ENCODE data around the gene SHB.

Gene SHB

GRCh38 chr9:37918665-37919170 is 150.3 kb downstream of the SHB start:
- no peak overlapping the region for H2BK120ac ChIP-seq (ENCODE audit: low read depth, low read length)
- no peaks in the 10 kb centered on the region for H3K79me2 ChIP-seq (ENCODE audit: control insufficient read depth, insufficient read depth, low read length)
- peaks cover 4% of the 10 kb centered on the region for H3K79me1 ChIP-seq (ENCODE audit: low read length)
- H3K4me3 ChIP-seq (ENCODE audit: low read length): no peak overlapping the region
- no peak overlapping the region for H3K18ac ChIP-seq (ENCODE audit: low read length)
- H2BK5ac ChIP-seq (ENCODE audit: low read length): no peak overlapping the region
- no peak overlapping the region for H4K8ac ChIP-seq (ENCODE audit: low read depth, low read length)
- no peak overlapping the region for H3K23ac ChIP-seq (ENCODE audit: low read length)
- H3K36me3 ChIP-seq (ENCODE audit: control insufficient read depth, insufficient read depth, low read length): peaks cover 3% of the 10 kb centered on the region
- H3K27me3 ChIP-seq (ENCODE audit: insufficient read depth, low read length, poor library complexity): no peaks in the 10 kb centered on the region
- no peak overlapping the region for H2BK15ac ChIP-seq (replicated peaks; ENCODE audit: low read depth)
- no peak overlapping the region for H3K4me2 ChIP-seq (ENCODE audit: low read length)
- no peak overlapping the region for H2AK5ac ChIP-seq (ENCODE audit: low read length)
- H3K27ac ChIP-seq (ENCODE audit: low read depth, low read length): no peak overlapping the region
- no peak overlapping the region for H3K4ac ChIP-seq (ENCODE audit: low read depth, low read length)
- no peak for DNase-seq
- H3K9ac ChIP-seq (ENCODE audit: low read length): no peak overlapping the region
- H3K4me1 ChIP-seq (ENCODE audit: control insufficient read depth, low read depth, low read length): peaks cover 6% of the 10 kb centered on the region
- no peak overlapping the region for H3K56ac ChIP-seq (ENCODE audit: low read length)
- no peak overlapping the region for H4K5ac ChIP-seq (ENCODE audit: low read length)
- WGBS (ENCODE audit: extremely low coverage, insufficient coverage, low lambda C conversion rate): no CpG with 5 or more reads among the region's 6 CpGs

- no peak overlapping the region for H2AK5ac ChIP-seq (ENCODE audit: low read length)
- no peak overlapping the region for H3K23ac ChIP-seq (ENCODE audit: low read length)
- peaks cover 3% of the 10 kb centered on the region for H3K36me3 ChIP-seq (ENCODE audit: control insufficient read depth, insufficient read depth, low read length)
- H2BK15ac ChIP-seq (replicated peaks; ENCODE audit: low read depth): no peak overlapping the region
- no peak overlapping the region for H3K27ac ChIP-seq (ENCODE audit: low read depth, low read length)
- no peaks in the 10 kb centered on the region for H3K27me3 ChIP-seq (ENCODE audit: insufficient read depth, low read length, poor library complexity)
- H3K4me2 ChIP-seq (ENCODE audit: low read length): no peak overlapping the region
- no peak overlapping the region for H4K5ac ChIP-seq (ENCODE audit: low read length)
- H3K4ac ChIP-seq (ENCODE audit: low read depth, low read length): no peak overlapping the region
- peaks cover 4% of the 10 kb centered on the region for H3K79me1 ChIP-seq (ENCODE audit: low read length)
- H3K9ac ChIP-seq (ENCODE audit: low read length): no peak overlapping the region
- H3K4me1 ChIP-seq (ENCODE audit: control insufficient read depth, low read depth, low read length): peaks cover 3% of the 10 kb centered on the region
- H3K79me2 ChIP-seq (ENCODE audit: control insufficient read depth, insufficient read depth, low read length): no peaks in the 10 kb centered on the region
- H3K4me3 ChIP-seq (ENCODE audit: low read length): no peak overlapping the region
- no peak overlapping the region for H2BK120ac ChIP-seq (ENCODE audit: low read depth, low read length)
- H2BK5ac ChIP-seq (ENCODE audit: low read length): no peak overlapping the region
- no CpG with 5 or more reads among the region's 21 CpGs for WGBS (ENCODE audit: extremely low coverage, insufficient coverage, low lambda C conversion rate)
- H3K18ac ChIP-seq (ENCODE audit: low read length): no peak overlapping the region
- no peak overlapping the region for H3K56ac ChIP-seq (ENCODE audit: low read length)
- DNase-seq: no peak
- H4K8ac ChIP-seq (ENCODE audit: low read depth, low read length): no peak overlapping the region
Observed at GRCh38 chr9:37917801-37918664, 151.0 kb downstream of the SHB start.

- no peak overlapping the region for H2BK5ac ChIP-seq (ENCODE audit: low read length)
- H2BK15ac ChIP-seq (replicated peaks; ENCODE audit: low read depth): no peak overlapping the region
- H3K4me2 ChIP-seq (ENCODE audit: low read length): no peak overlapping the region
- no peak overlapping the region for H4K5ac ChIP-seq (ENCODE audit: low read length)
- H2BK120ac ChIP-seq (ENCODE audit: low read depth, low read length): no peak overlapping the region
- H3K4me1 ChIP-seq (ENCODE audit: control insufficient read depth, low read depth, low read length): no peaks in the 10 kb centered on the region
- no peaks in the 10 kb centered on the region for H3K27me3 ChIP-seq (ENCODE audit: insufficient read depth, low read length, poor library complexity)
- no peak overlapping the region for H3K4me3 ChIP-seq (ENCODE audit: low read length)
- H3K36me3 ChIP-seq (ENCODE audit: control insufficient read depth, insufficient read depth, low read length): peaks cover 3% of the 10 kb centered on the region
- H3K56ac ChIP-seq (ENCODE audit: low read length): no peak overlapping the region
- H3K27ac ChIP-seq (ENCODE audit: low read depth, low read length): no peak overlapping the region
- no CpG with 5 or more reads among the region's 8 CpGs for WGBS (ENCODE audit: extremely low coverage, insufficient coverage, low lambda C conversion rate)
- no peaks in the 10 kb centered on the region for H3K79me2 ChIP-seq (ENCODE audit: control insufficient read depth, insufficient read depth, low read length)
- H4K8ac ChIP-seq (ENCODE audit: low read depth, low read length): no peak overlapping the region
- no peak for DNase-seq
- peaks cover 4% of the 10 kb centered on the region for H3K79me1 ChIP-seq (ENCODE audit: low read length)
- no peak overlapping the region for H3K23ac ChIP-seq (ENCODE audit: low read length)
- H2AK5ac ChIP-seq (ENCODE audit: low read length): no peak overlapping the region
- H3K4ac ChIP-seq (ENCODE audit: low read depth, low read length): no peak overlapping the region
- H3K18ac ChIP-seq (ENCODE audit: low read length): no peak overlapping the region
- H3K9ac ChIP-seq (ENCODE audit: low read length): no peak overlapping the region
Observed at GRCh38 chr9:37917313-37917731, 151.7 kb downstream of the SHB start.

- WGBS (ENCODE audit: extremely low coverage, insufficient coverage, low lambda C conversion rate): no CpG with 5 or more reads among the region's 18 CpGs
- Histone ChIP-seq H2BK120ac (ENCODE audit: low read depth, low read length) (no peak overlapping the region), H3K79me2 (ENCODE audit: control insufficient read depth, insufficient read depth, low read length) (no peaks in the 10 kb centered on the region), H3K27ac (ENCODE audit: low read depth, low read length) (no peak overlapping the region), H3K56ac (ENCODE audit: low read length) (no peak overlapping the region), H3K4me3 (ENCODE audit: low read length) (no peak overlapping the region), H3K79me1 (ENCODE audit: low read length) (peaks cover 1% of the 10 kb centered on the region), H2BK5ac (ENCODE audit: low read length) (no peak overlapping the region), H2AK5ac (ENCODE audit: low read length) (no peak overlapping the region), H3K9ac (ENCODE audit: low read length) (no peak overlapping the region), H3K23ac (ENCODE audit: low read length) (no peak overlapping the region), H3K36me3 (ENCODE audit: control insufficient read depth, insufficient read depth, low read length) (peaks cover 3% of the 10 kb centered on the region), H3K27me3 (ENCODE audit: insufficient read depth, low read length, poor library complexity) (no peaks in the 10 kb centered on the region), H2BK15ac (replicated peaks; ENCODE audit: low read depth) (no peak overlapping the region), H4K5ac (ENCODE audit: low read length) (no peak overlapping the region), H3K4me1 (ENCODE audit: control insufficient read depth, low read depth, low read length) (no peaks in the 10 kb centered on the region), H4K8ac (ENCODE audit: low read depth, low read length) (no peak overlapping the region), H3K18ac (ENCODE audit: low read length) (no peak overlapping the region), H3K4me2 (ENCODE audit: low read length) (no peak overlapping the region), H3K4ac (ENCODE audit: low read depth, low read length) (no peak overlapping the region)
- no peak for DNase-seq
Observed at GRCh38 chr9:37916471-37917312, 152.3 kb downstream of the SHB start.

DNA sequence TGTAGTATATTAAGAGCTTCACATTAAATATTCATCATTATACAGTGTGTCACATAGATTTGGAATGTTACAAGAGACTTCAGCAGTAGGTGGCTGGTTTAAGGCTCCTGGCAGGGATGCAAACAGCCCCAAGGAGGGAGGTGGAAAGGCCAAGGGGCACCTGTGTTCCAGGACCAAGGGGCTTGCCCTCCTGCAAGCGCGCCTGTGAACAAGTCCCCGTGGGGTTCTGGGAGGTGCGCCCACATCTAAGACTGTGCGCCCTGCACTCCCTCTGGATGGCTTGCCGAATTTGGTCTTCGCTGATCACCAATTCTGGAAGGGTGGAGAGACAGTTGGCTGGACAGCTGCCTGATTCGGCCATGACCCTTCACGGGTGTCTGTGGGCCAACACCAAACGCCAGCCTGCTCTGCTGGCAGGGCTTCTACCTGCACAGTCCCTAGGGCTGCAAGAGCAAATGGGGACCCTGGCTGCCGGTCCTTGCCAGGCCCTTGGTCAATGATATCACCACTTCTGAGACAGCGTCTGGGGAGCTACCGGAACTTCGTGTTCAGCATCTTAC is 153.0 kb downstream of the SHB start:
- Histone ChIP-seq H3K4ac (ENCODE audit: low read depth, low read length) (no peak overlapping the region), H3K27ac (ENCODE audit: low read depth, low read length) (no peak overlapping the region), H3K4me3 (ENCODE audit: low read length) (no peak overlapping the region)

More for the DNA sequence above, 153.0 kb downstream of the SHB start:
- H3K56ac ChIP-seq (ENCODE audit: low read length): no peak overlapping the region
- H4K8ac ChIP-seq (ENCODE audit: low read depth, low read length): no peak overlapping the region
- no peak overlapping the region for H4K5ac ChIP-seq (ENCODE audit: low read length)
- H3K4me1 ChIP-seq (ENCODE audit: control insufficient read depth, low read depth, low read length): no peaks in the 10 kb centered on the region
- H2BK5ac ChIP-seq (ENCODE audit: low read length): no peak overlapping the region
- no peaks in the 10 kb centered on the region for H3K79me1 ChIP-seq (ENCODE audit: low read length)
- no peak for DNase-seq
- no peak overlapping the region for H2BK120ac ChIP-seq (ENCODE audit: low read depth, low read length)
- no peaks in the 10 kb centered on the region for H3K79me2 ChIP-seq (ENCODE audit: control insufficient read depth, insufficient read depth, low read length)
- no peak overlapping the region for H2BK15ac ChIP-seq (replicated peaks; ENCODE audit: low read depth)
- no CpG with 5 or more reads among the region's 14 CpGs for WGBS (ENCODE audit: extremely low coverage, insufficient coverage, low lambda C conversion rate)
- H3K36me3 ChIP-seq (ENCODE audit: control insufficient read depth, insufficient read depth, low read length): peaks cover 3% of the 10 kb centered on the region
- no peak overlapping the region for H3K18ac ChIP-seq (ENCODE audit: low read length)
- H2AK5ac ChIP-seq (ENCODE audit: low read length): no peak overlapping the region
- H3K27me3 ChIP-seq (ENCODE audit: insufficient read depth, low read length, poor library complexity): no peaks in the 10 kb centered on the region
- no peak overlapping the region for H3K9ac ChIP-seq (ENCODE audit: low read length)
- no peak overlapping the region for H3K23ac ChIP-seq (ENCODE audit: low read length)
- no peak overlapping the region for H3K4me2 ChIP-seq (ENCODE audit: low read length)

Data from mesendoderm (in vitro differentiated cells).